Jurkat, Clone E6-1 (cell line): ENCODE results near the gene TESK2.
"Not testable (repeated sequence)": the region's sequence is repeated elsewhere in the genome, so short reads cannot be mapped to it uniquely, and the experiment has no call there.

ENCODE experiments used
- DNase-seq: peaks from one replicate; pipeline ENCODE4 v3.0.0-alpha.2; 2011; ENCODE audit warnings: low read depth, low spot score
- H3K4me3 ChIP-seq: 2 replicates; pipeline ENCODE4 v1.5.1; 2011; ENCODE audit warnings: mild to moderate bottlenecking, low read length, control low read depth, moderate library complexity

The TESK2 gene

GRCh38 chr1:45512641-45513054 lies 21.7 kb upstream of the TESK2 start:
- DNase-seq = no peak
- no peak overlapping the region for H3K4me3 ChIP-seq

- DNase-seq = no peak
- H3K4me3 ChIP-seq = no peak overlapping the region
Observed at GRCh38 chr1:45510972-45511527, 20.1 kb upstream of the TESK2 start.

- no peak for DNase-seq
- no peak overlapping the region for H3K4me3 ChIP-seq
Observed at GRCh38 chr1:45510036-45510971, 19.3 kb upstream of the TESK2 start.

- no peak for DNase-seq
Observed at GRCh38 chr1:45508295-45509151, 17.6 kb upstream of the TESK2 start.

GRCh38 chr1:45507893-45508292 lies 16.9 kb upstream of the TESK2 start:
- DNase-seq = no peak
- no peak overlapping the region for H3K4me3 ChIP-seq

More at GRCh38 chr1:45508295-45509151, 17.6 kb upstream of the TESK2 start:
- H3K4me3 ChIP-seq = no peak overlapping the region

GRCh38 chr1:45507195-45507594 lies 16.2 kb upstream of the TESK2 start:
- H3K4me3 ChIP-seq = no peak overlapping the region
- DNase-seq = no peak

- DNase-seq = no peak
- no peak overlapping the region for H3K4me3 ChIP-seq
Observed at GRCh38 chr1:45503462-45504360, 12.7 kb upstream of the TESK2 start.

GRCh38 chr1:45501505-45501859 lies 10.5 kb upstream of the TESK2 start:
- no peak overlapping the region for H3K4me3 ChIP-seq

GRCh38 chr1:45499415-45499769 lies 8.4 kb upstream of the TESK2 start:
- DNase-seq = no peak
- peak overlapping the region; percentile 94 for H3K4me3 ChIP-seq

More at GRCh38 chr1:45501505-45501859, 10.5 kb upstream of the TESK2 start:
- DNase-seq = no peak

GRCh38 chr1:45498279-45498678 lies 7.3 kb upstream of the TESK2 start:
- H3K4me3 ChIP-seq = no peak overlapping the region
- DNase-seq = no peak

- no peak overlapping the region for H3K4me3 ChIP-seq
- peak; percentile 40 for DNase-seq
Observed at GRCh38 chr1:45493116-45493697, 2.2 kb upstream of the TESK2 start.

GRCh38 chr1:45492691-45493090 lies 1.7 kb upstream of the TESK2 start:
- no peak overlapping the region for H3K4me3 ChIP-seq
- DNase-seq = no peak

GRCh38 chr1:45491487-45492260 lies 711 bp upstream of the TESK2 start:
- no peak for DNase-seq
- peak overlapping the region; percentile 79 for H3K4me3 ChIP-seq

GRCh38 chr1:45490121-45490625 lies 790 bp downstream of the TESK2 start:
- peak overlapping the region; percentile 79 for H3K4me3 ChIP-seq
- no peak for DNase-seq

GRCh38 chr1:45489379-45489778 lies 1.6 kb downstream of the TESK2 start:
- H3K4me3 ChIP-seq, DNase-seq: not testable (repeated sequence)

- H3K4me3 ChIP-seq = no peak overlapping the region
- DNase-seq = no peak
Observed at GRCh38 chr1:45488666-45489377, 2.1 kb downstream of the TESK2 start.

- DNase-seq = no peak
Observed at GRCh38 chr1:45485949-45486348, 5.0 kb downstream of the TESK2 start.

More at GRCh38 chr1:45485949-45486348, 5.0 kb downstream of the TESK2 start:
- no peak overlapping the region for H3K4me3 ChIP-seq
